Measurements from ENCODE around the gene CSKMT. TPM values are rescaled to one million over a fixed set of nuclear protein-coding genes. Genes with fewer than 3 reads are reported as not detected.
A peak's percentile ranks its signal among the peaks of the same experiment; 100 is the strongest.
"Not testable (repeated sequence)": the region's sequence is repeated elsewhere in the genome, so short reads cannot be mapped to it uniquely, and the experiment has no call there.

The CSKMT gene
- total RNA-seq, 2 donors from 2014 or later: 6.6 to 10.0 TPM

- intact Hi-C loops (cut with DNase I): no loop called here
- ATAC-seq: peak; percentile 61 to 72
- DNase-seq: peak; percentile 44
Measured at GRCh38 chr11:62680825-62681240, 15.7 kb downstream of the CSKMT start.

DNA sequence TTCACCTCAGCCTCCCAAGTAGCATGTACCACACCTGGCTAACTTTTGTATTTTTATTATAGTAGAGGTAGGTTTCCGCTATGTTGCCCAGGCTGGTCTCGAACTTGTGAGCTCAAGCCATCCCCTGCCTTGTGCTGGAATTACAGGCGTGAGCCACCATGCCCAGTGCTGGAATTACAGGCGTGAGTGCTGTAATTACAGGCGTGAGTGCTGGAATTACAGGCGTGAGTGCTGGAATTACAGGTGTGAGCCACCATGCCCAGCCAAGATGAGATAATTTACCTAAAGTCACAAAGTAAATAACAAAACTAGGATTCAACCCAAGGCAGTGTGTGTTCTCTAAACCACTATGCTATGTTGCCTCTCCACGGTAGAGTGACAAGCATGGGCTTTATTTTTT is 17.4 kb downstream of the CSKMT start:
- ATAC-seq (no peak), DNase-seq (no peak)
- intact Hi-C loops (cut with DNase I): no loop called here

GRCh38 chr11:62687508-62688396 is 22.6 kb downstream of the CSKMT start:
- DNase-seq (no peak), ATAC-seq (peak; percentile 27 to 31)
- intact Hi-C loops (cut with DNase I): no loop called here

DNA sequence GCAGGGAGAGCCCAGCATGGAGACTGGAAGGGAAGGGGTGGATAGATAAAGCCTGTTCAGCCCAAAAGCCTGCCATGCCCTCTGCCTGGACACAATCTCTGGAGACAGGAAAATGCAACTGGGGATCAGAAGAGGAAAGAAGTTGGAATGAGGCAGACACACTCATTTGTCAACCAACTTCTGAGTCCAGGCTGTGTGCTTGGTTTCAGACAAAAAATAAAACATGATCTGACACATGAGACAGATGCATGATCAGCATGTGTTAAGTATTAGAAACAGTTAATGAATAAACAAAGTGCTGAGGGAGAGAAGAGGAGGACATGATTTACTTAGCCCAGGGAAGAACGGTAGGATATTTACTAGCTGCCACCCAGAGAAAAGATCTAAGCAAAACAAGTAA is 23.4 kb downstream of the CSKMT start:
- ATAC-seq: peak in 1 of 2 donors; percentile 35
- DNase-seq: no peak
- intact Hi-C loops (cut with DNase I): no loop called here

DNA sequence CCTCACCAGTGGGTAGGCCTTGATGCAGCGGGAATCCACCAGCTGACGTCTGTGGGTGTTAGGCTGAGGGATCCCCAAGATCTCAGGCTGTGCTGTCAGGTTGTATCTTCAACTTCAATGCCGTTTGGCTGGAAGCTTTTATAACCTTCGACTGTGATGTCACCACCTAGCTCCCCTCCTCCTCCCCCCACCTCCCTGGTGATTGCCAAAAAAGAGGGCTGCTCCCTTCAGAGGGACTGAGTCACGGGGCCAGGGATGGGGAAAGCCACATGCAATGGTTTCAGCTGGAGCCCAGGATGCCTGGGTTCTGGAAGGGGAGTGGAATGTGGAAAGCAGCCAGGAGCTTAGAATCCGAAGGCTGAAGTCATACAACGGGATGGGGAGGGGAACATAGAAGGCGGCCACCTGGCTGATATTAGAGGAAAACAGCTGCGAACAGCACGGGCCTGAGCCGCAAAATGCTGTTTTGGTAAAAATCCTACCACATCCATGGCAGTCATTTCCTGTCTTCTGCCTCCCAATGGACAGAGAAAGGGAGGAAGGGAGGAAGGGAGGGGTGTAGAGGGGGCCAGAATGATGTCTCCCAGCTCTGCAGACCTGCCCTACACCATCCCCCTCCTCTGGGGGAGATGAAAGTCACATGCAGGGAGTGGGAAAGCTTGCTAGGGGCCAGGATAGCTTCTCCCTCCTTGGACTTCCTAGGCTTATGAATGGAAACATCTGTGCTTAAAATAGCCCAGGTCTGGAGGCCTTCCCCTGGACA is 24.5 kb downstream of the CSKMT start, which contains the start of gene LRRN4CL:
Gene LRRN4CL, minus strand, starts transcription at position 110 of the 763 bp plus-strand sequence. CDS start 1,022 bp downstream, outside the sequence.
- ATAC-seq (peak; percentile 80 to 88), DNase-seq (peak; percentile 82)
- intact Hi-C loops (cut with DNase I): loop anchor here (10.0 kb wide), 2 partner anchors 295 to 305 kb away; no protein-coding TSS in a partner anchor

- intact Hi-C loops (cut with DNase I): loop anchor here (10.0 kb wide), 2 partner anchors 299 to 309 kb away; no protein-coding TSS in a partner anchor
- not testable (repeated sequence) for DNase-seq, ATAC-seq
Measured at GRCh38 chr11:62693624-62694023, 28.5 kb downstream of the CSKMT start.

DNA sequence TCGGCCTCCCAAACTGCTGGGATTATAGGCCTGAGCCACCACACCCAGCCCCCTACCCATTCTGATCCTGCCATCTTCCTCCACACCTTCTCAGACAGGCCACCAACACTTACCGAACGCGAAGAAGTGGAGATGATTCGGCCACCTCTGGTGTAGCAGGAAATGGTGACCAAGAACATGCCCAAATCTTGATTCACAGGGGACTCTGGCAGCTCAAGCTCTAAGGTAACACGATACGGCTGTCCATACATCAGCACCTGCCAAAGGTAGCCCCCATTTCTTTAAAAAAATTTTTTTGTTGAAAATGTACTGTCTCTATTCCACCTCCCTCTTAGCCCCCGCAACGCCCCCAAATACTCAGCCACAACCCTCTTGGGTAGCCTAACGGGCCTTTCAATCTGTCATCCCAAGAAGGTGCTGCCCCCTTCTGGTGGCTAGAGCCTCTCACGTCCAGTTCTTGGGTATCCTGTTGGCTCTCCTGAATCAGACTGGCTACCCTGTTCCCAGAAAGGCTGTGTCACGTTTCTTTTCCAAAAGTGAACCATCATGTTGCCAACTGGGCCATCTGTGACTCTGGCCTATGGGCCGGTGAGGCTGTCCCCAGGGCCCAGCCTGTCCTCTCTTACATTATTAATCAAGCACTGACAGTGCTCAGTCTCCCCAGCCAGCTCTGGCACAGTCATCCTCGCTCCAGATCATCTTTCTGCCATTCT is 29.5 kb downstream of the CSKMT start:
- intact Hi-C loops (cut with DNase I): loop anchor here (10.0 kb wide), 2 partner anchors 300 to 310 kb away; no protein-coding TSS in a partner anchor
- ATAC-seq (peak; percentile 80 to 81), DNase-seq (peak; percentile 86)

GRCh38 chr11:62702246-62702645 is 37.1 kb downstream of the CSKMT start:
- intact Hi-C loops (cut with DNase I): no loop called here
- ATAC-seq: no peak

GRCh38 chr11:62703921-62704320 is 38.8 kb downstream of the CSKMT start:
- intact Hi-C loops (cut with DNase I); DNase-seq; ATAC-seq: not testable (repeated sequence)

More at GRCh38 chr11:62702246-62702645, 37.1 kb downstream of the CSKMT start:
- no peak for DNase-seq

GRCh38 chr11:62705413-62705812 is 40.3 kb downstream of the CSKMT start:
- DNase-seq: no peak
- intact Hi-C loops (cut with DNase I): no loop called here
- ATAC-seq: no peak

DNA sequence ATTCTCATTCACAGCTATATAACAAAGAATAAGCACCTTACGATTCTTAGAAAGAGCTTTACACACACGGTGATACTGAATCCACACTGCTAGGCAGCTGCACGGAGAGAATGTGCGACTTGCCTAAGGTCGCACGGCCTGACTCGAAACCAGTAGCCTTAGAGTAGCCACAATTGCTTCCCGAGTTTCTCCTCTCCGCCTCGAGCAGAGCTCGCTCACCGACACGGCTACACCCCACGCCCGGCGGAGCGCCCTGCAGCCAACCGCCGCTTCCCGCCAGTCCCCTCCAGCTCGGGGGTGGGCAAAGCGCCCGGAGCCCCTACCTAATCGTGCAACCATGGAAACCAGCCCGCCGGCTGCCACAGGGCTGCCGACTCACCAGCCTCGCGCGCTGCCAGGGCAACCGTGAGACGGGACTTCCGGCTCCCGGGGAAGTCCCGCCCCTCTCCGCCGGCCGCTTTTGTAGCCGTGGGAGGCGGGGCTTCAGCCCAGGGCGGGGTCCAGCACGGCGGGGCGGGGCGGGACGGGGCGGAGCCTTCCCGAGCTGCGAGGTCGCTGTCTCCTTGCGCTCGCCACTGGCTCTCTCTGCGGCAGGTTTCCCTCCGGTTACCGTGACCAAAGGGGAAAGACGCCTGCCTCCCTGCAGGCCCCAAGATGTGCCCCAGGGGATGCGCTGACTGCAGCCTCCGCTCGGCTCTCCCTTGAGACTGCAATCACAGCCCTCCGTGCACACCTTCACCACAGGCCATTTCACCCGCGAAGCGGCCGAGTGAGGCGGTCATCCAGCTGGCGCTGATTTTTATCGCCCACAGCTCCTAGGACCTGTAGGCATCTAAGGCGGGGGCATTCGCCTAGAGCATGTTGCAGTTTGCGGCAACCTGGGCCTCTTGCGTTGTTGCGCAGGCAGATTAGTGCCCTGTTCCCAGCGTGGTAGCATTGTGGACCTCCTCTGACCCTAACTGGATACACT is 41.1 kb downstream of the CSKMT start:
- ATAC-seq (peak; percentile 89 to 91), DNase-seq (peak; percentile 97)
- intact Hi-C loops (cut with DNase I): no loop called here

GRCh38 chr11:62706850-62707247 is 41.7 kb downstream of the CSKMT start:
- DNase-seq (no peak), ATAC-seq (no peak)
- intact Hi-C loops (cut with DNase I): no loop called here

DNA sequence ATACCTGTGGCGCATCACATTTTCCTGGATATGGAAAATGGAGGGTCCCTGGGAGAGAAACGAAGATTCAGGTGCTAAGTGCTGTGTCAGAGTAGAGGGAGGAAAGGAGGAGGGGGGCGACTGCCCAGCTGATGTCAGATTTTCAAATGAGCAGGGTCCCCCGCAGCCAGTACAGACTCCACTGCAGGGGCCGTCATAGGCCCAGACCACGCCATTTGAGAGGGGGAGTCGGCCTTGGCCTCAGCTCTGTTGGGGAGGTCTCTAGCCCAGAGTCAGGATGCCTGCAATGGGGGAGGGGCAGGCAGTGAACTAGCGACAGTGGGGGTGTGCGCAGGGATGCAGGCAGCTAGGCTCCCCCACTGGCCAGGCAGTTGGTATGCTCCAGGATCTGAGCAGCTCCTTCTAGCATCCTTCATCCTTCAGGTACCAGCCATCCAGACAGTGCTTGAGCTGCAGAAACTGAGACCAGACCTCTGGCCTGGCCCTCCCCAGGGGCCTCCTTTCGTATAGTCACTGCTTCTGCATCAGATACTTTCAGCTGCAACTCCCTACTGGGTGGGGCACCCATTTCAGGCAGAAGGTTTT is 42.3 kb downstream of the CSKMT start, which contains the start of the genes BSCL2 and GNG3:
Gene BSCL2, minus strand, starts transcription at position 148 of the 585 bp plus-strand sequence. CDS start 229 bp downstream, outside the sequence.
Gene GNG3, plus strand, starts transcription at position 400 of the 585 bp plus-strand sequence. CDS start 620 bp downstream, outside the sequence.
- ATAC-seq (no peak), DNase-seq (no peak)
- intact Hi-C loops (cut with DNase I): no loop called here

DNA sequence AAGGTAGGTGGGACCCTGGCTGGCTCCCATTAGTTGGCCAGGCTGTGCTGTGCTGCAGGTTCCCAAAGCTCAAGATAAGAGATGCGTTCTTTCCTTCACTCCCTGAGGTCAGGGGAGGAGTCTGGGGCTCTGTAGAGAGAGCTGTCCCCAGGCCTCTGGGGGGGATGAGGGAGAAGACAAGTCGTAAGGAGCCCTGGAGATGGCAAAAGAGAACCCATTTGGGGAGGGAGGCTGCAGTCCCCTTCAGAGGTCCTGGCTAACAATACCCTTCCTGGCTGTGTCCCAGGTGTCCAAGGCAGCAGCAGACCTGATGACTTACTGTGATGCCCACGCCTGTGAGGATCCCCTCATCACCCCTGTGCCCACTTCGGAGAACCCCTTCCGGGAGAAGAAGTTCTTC is 43.3 kb downstream of the CSKMT start:
- DNase-seq (no peak), ATAC-seq (no peak)
- intact Hi-C loops (cut with DNase I): no loop called here

GRCh38 chr11:62708793-62709192 is 43.7 kb downstream of the CSKMT start:
- ATAC-seq: peak in 1 of 2 donors; percentile 1
- intact Hi-C loops (cut with DNase I): no loop called here
- DNase-seq: no peak

- peak; percentile 86 to 87 for ATAC-seq
- peak; percentile 99 for DNase-seq
- intact Hi-C loops (cut with DNase I): no loop called here
Measured at GRCh38 chr11:62709247-62710000, 44.3 kb downstream of the CSKMT start.

GRCh38 chr11:62710001-62710345 is 44.9 kb downstream of the CSKMT start:
- DNase-seq (no peak), ATAC-seq (no peak)
- intact Hi-C loops (cut with DNase I): no loop called here

Measured in left cardiac atrium (tissue), 4 donors.